Chondrocyte (in vitro differentiated cells): Measurements from ENCODE around the gene SLC29A3. TPM values are rescaled to one million over a fixed set of nuclear protein-coding genes. Genes with fewer than 3 reads are reported as not detected.

ENCODE experiments used
- DNase-seq: peaks from one replicate; pipeline ENCODE4 v3.0.0; 2021; ENCODE audit warnings: mixed read lengths, low spot score
- H3K27ac Mint-ChIP-seq: one replicate; pipeline ENCODE4 v1.8.0; 2021; ENCODE audit warnings: mild to moderate bottlenecking, moderate library complexity, mixed read lengths; ENCODE audit not compliant: unreplicated experiment
- H3K27me3 Mint-ChIP-seq: 2 replicates; pipeline ENCODE4 v1.8.0; 2021; ENCODE audit warnings: low read depth, mixed read lengths
- H3K36me3 Mint-ChIP-seq: 2 replicates; pipeline ENCODE4 v1.8.0; 2021; ENCODE audit warnings: low read depth, mixed read lengths
- H3K4me1 Mint-ChIP-seq: 2 replicates; pipeline ENCODE4 v1.8.0; 2021; ENCODE audit warnings: low read depth, mild to moderate bottlenecking, mixed read lengths
- H3K4me3 Mint-ChIP-seq: one replicate; pipeline ENCODE4 v1.8.0; 2021; ENCODE audit warnings: mild to moderate bottlenecking, moderate library complexity, mixed read lengths; ENCODE audit not compliant: unreplicated experiment
- H3K9me3 Mint-ChIP-seq: 2 replicates; pipeline ENCODE4 v1.8.0; 2021; ENCODE audit warnings: low read depth, mixed read lengths
- total RNA-seq: library from RNA; stranded (reverse); gene quantifications from 3 replicates; pipeline ENCODE4 v1.2.1, GENCODE V29; 2021
- TF ChIP-seq, protein P1 (sequence below): fragments of 200-600 bp; sonication (generic); IDR thresholded peaks from 2 replicates; pipeline ENCODE4 v1.5.0; 2021; ENCODE audit warnings: antibody characterized with exemption, mild to moderate bottlenecking, moderate library complexity

The SLC29A3 gene
- total RNA-seq, 1 donor from 2014 or later = 3.8 TPM

DNA sequence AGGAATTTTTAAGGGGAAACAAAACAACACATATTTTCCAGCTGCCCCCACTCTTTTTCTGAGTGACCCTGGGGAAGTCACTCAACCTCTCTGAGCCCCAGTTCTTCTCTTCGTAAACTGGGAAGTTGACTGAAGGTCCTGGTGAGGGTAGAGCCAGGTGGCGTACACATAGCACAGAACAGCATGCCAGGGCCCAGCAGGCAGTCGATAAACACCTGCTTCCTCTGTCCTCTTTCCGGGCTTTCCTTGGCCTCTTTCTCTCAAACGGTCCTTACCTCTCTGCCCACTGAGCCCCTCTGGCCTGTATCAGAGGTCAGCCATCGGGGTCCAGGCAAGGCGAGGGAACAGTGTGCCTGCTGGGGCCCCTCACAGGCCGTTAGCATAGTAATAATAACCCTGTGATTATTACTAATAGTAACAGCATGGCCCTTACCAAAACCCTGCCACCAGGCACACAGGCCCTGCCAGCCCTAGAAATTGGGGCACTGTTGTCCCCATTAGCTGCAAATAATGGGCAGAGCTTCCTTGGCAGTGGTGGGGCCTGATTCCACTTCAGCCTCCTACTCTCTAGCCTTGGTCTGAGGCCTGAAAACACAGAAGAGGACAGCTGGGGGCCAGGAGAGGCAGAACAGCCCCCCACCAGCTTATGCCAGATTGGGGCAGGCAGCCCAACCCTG, 37.3 kb upstream of the SLC29A3 start:
- Mint-ChIP-seq H3K27me3 (no peaks in the 10 kb centered on the region), H3K4me1 (no peaks in the 10 kb centered on the region), H3K27ac (no peak overlapping the region), H3K9me3 (no peaks in the 10 kb centered on the region), H3K4me3 (no peak overlapping the region), H3K36me3 (peaks cover 16% of the 10 kb centered on the region)
- TF ChIP-seq, protein P1, sequence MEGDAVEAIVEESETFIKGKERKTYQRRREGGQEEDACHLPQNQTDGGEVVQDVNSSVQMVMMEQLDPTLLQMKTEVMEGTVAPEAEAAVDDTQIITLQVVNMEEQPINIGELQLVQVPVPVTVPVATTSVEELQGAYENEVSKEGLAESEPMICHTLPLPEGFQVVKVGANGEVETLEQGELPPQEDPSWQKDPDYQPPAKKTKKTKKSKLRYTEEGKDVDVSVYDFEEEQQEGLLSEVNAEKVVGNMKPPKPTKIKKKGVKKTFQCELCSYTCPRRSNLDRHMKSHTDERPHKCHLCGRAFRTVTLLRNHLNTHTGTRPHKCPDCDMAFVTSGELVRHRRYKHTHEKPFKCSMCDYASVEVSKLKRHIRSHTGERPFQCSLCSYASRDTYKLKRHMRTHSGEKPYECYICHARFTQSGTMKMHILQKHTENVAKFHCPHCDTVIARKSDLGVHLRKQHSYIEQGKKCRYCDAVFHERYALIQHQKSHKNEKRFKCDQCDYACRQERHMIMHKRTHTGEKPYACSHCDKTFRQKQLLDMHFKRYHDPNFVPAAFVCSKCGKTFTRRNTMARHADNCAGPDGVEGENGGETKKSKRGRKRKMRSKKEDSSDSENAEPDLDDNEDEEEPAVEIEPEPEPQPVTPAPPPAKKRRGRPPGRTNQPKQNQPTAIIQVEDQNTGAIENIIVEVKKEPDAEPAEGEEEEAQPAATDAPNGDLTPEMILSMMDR = no peak
- no peak for DNase-seq

DNA sequence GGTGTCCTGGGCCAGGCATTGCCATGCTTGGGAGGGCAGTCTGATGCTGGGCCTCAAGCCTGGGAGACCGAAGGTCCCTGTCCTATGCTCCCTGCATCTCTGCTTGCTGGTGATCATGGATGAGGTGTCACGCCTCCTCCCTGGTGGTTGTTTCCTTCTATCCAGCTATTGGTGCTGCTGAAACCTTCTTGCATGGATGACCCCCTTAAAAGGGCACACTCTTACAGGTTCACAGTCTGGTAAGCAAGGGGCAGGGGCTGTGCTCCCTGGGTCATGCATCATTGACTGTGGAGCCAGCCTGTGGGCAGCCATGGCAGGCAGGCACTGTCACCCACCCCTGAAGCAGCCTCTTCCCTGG, 36.8 kb upstream of the SLC29A3 start:
- no peak overlapping the region for H3K4me3 Mint-ChIP-seq
- no peak for DNase-seq
- H3K27ac Mint-ChIP-seq = no peak overlapping the region
- TF ChIP-seq, protein P1 = no peak
- H3K36me3 Mint-ChIP-seq = peaks cover 16% of the 10 kb centered on the region
- no peaks in the 10 kb centered on the region for H3K27me3 Mint-ChIP-seq
- H3K9me3 Mint-ChIP-seq = no peaks in the 10 kb centered on the region
- H3K4me1 Mint-ChIP-seq = no peaks in the 10 kb centered on the region

DNA sequence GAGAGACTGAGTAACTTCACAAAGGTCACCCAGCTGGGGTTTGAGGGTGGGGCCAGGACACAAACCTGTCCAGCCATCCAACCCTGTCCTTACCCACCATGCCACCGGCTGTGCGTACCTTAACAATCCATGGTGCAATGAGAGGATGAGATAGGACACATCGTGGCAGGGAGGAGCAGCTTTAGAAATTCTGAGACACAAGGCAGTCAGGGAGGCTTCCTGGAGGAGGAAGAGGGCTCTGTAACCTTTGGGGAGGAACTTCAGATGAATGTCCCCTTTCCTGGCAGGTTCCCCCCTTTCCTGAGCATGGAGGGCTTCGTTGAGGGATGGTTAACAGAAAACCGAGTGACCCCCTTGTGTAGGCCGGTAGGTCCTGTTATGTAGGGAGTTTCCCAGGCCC, 35.6 kb upstream of the SLC29A3 start:
- no peaks in the 10 kb centered on the region for H3K27me3 Mint-ChIP-seq
- DNase-seq = no peak
- H3K9me3 Mint-ChIP-seq = no peaks in the 10 kb centered on the region
- TF ChIP-seq, protein P1 = no peak
- H3K27ac Mint-ChIP-seq = no peak overlapping the region
- H3K4me1 Mint-ChIP-seq = no peaks in the 10 kb centered on the region
- H3K36me3 Mint-ChIP-seq = peaks cover 23% of the 10 kb centered on the region
- no peak overlapping the region for H3K4me3 Mint-ChIP-seq

DNA sequence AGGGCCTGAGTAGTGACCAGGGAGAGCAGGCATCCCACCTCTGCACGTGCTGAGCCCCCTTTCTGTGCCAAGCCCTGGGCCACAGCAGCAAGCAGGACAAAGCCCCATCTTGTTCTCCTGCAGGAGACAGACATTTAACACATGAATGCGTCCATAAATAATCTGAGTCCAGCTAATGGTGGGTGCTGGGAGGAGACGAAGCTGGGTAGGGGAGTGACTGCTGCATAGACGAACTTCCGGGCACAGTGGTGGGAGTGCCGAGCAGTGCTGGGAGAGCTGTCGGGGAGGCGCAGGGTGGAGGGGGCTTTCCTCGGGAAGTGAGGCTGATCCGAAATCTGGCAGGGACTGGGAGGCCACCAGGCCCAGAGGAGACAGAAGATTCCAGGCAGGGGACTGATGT, 35.2 kb upstream of the SLC29A3 start:
- H3K27me3 Mint-ChIP-seq = no peaks in the 10 kb centered on the region
- H3K36me3 Mint-ChIP-seq = peaks cover 26% of the 10 kb centered on the region
- no peaks in the 10 kb centered on the region for H3K4me1 Mint-ChIP-seq
- no peaks in the 10 kb centered on the region for H3K9me3 Mint-ChIP-seq
- no peak overlapping the region for H3K27ac Mint-ChIP-seq
- H3K4me3 Mint-ChIP-seq = no peak overlapping the region
- TF ChIP-seq, protein P1 = no peak
- DNase-seq = no peak

DNA sequence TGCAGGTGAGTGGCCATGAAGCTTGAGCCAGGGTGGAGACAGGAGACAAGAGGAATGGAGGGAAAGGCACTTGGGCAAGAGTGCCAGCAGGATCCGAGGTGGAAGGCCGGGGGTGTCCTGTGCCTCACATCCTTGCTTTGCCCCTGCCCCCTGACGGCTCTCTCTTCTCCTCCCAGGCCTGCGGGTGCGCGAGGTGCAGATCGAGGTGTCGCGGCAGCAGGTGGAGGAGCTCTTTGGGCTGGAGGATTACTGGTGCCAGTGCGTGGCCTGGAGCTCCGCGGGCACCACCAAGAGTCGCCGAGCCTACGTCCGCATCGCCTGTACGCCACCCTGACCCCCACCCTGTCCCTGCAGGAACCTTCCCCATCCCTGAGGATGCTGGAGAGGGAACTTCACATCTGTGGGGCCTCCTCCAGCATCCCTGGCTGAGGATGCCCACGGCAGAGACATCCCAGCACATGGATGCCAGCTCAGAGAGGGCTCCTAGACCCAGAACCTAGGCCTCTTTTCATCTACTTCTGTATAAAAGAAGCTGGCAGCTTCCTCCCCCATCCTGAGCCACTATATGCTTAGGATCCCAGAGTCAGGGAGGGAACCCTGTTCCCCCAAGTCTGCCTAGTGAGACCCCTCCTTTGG, 34.4 kb upstream of the SLC29A3 start:
- Mint-ChIP-seq H3K27ac (no peak overlapping the region), H3K27me3 (no peaks in the 10 kb centered on the region), H3K4me1 (no peaks in the 10 kb centered on the region), H3K36me3 (peaks cover 31% of the 10 kb centered on the region), H3K9me3 (no peaks in the 10 kb centered on the region), H3K4me3 (no peak overlapping the region)
- TF ChIP-seq, protein P1 = no peak
- no peak for DNase-seq
